Upper lobe of left lung (tissue), 4 donors: ENCODE results near the gene PRMT9.

ENCODE experiments used
- CTCF ChIP-seq, 6 experiments: fragments of 450-650 bp in 4 of 6; fragments of 200-600 bp in 2 of 6; sonication (generic) in 2 of 6; IDR thresholded peaks; one replicate each; pipeline ENCODE4 v1.5.1; 2016 to 2019; ENCODE audit warnings: antibody characterized with exemption in 6 of 6
- EP300 ChIP-seq, 4 donors: sonication (generic); formaldehyde crosslinking; IDR thresholded peaks; one replicate each; pipeline ENCODE4 v1.5.1; 2017; ENCODE audit warnings: antibody characterized with exemption in 4 of 4, control low read depth in 2 of 4
- POLR2A ChIP-seq, 4 donors: fragments of 450-650 bp; IDR thresholded peaks; one replicate each; pipeline ENCODE4 v1.5.1; 2016 to 2017; ENCODE audit warnings: antibody characterized with exemption in 4 of 4, mild to moderate bottlenecking in 2 of 4

GRCh38 chr4:147629783-147630730, 53.9 kb downstream of the PRMT9 start:
- TF ChIP-seq CTCF (IDR thresholded peaks at IDR 0.05): no peak
- TF ChIP-seq POLR2A (IDR thresholded peaks at IDR 0.05): no peak
- no peak for TF ChIP-seq EP300 (IDR thresholded peaks at IDR 0.05)
